ENCODE data around the gene CKS1B.

Gene CKS1B

DNA sequence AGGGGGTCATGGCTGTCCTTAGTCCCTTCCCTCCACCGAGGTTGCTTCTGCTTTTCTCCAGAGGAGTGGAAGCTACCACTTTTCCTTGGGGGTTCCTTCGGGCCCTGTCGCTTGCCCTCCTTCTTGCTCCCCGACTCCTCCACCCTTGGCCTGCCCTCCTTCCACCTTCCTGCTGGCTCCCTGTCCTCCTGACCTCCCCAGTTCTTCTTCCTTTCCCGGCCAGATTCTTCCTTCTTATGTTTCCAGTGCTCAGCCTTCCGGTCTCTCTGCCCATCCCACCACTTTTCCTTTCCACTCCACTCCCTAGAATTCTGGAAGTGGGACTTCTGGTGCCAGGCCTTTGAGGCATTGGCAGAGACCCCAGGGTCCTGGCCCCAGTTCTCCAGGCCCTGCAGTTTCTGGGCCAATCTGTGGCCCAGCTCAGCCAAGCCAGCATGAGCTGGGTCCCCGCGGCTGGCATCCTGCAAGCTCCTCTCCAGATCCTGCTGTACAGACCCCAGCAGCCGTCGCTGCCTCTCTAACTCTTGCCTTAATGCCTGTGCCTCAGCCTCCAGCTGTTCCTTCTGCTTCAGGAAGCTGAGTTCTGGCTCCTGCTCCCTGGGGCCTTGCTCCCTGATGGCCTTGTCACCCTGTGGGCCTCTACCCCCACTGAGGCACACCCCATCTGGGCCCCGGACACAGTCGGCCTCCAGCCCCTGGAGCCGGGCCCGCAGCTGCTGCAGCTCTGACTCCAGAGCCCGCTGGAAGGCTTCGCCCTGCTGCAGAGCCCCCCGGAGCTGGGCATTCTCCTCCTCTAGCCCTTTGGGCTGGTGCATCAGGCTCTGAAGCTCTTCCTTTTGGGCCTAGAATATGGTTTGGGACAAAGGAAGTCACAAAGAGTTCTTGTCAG, 28.3 kb upstream of the CKS1B start:
- no peak for DNase-seq

DNA sequence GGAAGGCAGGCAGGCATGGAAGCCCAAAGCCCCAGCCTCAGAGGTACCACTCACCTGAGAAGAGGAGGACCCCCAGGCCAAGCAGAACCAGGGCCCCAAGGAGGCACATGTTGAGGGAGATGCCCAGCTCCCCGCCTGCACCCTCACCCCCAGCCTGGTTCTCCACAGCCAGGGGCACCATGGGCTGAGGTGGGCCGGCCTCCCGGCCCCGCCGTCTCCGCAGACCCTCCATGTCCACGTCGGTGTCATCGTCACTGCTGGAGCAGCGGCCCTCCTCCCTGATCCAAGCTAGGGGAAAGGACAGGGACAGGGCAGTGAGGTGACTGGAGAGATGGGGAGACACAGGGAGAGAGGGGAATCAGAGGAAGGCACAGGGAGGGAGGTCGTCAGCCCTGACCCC, 26.4 kb upstream of the CKS1B start:
- no peak for DNase-seq

DNA sequence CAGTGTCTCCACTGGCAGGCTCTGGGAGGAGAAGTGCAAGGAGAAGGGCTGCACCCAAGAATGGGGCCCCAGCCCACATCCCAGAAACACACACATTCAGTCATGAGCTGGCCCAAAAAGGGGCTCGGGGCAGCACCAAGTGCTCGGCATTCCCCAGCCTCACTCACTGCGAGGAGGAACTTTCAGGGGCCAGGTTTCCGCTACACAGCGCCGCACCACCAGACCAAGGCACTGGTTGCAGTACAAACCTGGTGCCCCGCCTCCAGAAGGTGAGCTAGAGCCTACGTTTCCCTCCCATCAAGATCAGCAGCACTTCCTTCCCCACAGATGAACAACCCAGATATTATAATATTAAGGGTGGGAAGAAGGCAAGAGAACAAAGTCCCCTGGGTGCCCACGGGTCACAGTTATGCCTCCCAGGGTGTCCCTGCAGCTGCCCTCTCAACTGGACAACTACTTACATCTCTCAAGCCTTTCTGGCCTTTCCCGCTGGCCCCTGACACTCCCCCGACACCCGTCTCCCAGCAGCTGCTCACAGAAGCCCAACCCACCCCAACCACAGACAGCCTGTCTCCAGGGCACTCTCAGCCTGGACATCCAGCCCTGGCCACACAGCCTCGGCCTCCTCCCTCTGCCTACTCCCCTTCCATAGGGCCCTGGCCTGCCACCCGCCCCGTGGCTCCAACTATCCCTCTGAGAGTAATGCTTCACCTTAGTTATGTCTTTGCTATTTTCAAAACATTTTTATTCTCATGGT, 22.4 kb upstream of the CKS1B start:
- no peak for DNase-seq

DNA sequence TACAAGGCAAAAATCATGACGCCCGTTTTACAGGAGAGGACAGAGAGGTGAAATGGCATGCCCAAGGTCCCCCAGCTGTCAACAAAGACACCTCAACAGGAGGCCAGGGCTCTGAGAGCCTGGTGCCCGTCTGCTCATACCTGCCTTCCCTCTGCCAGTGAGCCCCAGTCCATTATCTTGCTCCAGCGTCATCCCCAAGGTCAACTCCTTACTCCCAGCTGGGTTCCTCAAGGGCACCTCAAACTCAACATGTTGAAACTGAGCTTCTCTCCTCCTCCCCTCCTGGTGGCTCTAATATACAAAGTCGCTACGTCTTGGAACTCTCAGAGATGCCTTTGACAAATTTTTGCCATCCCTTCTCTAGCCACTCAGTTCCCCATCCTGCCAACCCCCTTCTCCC, 21.8 kb upstream of the CKS1B start:
- DNase-seq, result no peak

DNA sequence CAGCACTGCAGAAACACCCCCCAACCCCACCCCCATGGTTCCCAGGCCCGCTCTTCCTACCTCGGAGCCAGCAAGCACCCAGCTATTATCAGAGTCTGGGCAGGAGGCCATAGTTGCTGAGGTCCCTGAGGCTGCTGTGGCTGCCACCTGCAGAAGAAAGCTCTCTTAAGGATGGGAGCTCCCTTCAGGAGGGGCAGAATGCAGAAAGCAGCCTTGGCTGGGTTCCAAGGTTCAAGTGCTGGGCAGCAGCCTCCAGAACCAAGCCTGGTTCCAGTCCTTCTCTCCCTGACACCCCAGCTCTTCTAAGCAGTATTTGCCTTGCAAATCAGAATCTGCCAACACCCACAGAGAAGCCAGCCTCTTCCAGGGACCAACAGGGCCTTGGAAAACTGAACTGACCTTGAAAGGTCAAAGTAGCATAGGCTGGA, 20.9 kb upstream of the CKS1B start:
- DNase-seq, result no peak

DNA sequence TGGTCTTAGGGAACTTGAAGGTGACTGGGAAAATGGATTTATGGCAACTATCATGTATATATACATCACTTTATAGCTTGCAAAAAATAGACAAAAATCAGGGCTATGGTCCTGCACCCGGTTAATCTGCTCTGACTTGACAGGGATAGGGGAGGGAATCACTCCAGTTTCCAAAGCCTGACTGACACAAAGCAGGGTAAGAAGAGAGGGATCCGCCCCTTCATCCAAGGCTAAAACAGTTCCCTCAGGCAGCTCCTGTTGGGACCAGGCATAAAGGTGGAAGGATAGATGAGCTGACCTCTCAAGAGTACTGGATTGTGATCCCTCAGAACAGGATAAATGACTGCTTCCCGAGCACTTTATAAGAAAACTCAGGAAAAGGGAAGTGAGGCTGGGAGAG, 19.9 kb upstream of the CKS1B start:
- DNase-seq, result no peak

DNA sequence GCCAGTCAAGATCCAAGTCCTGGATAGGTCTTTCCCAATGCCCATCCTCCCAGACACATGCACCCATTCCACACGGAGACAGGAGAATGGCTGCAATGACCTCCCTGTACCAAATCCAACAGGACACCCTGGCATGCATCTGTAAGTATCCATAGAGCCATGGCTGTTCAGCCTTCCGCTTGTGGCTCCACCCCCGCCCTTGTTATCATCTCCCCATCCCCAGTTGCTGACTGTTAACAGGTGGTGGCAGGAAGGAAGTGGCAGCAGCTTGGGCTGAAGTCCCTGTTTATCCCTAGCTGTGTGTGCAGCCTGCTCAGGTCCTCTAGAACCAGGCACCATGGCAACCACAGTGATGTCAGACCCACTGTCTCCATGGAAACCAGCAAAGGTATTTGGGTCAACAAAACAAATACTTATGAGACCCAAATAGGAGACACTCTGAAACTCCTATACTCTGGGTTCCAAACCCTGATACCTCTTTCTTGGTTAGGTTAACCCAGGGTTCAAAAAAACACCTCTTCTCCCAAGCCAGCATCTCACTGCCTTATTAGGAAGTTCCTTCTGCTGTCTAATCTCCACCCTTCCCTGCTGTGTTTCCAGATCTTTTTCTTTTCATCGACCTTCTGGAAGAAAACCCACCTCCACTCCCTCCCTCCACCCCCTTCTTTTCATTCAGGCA, 19.3 kb upstream of the CKS1B start:
- no peak for DNase-seq

DNA sequence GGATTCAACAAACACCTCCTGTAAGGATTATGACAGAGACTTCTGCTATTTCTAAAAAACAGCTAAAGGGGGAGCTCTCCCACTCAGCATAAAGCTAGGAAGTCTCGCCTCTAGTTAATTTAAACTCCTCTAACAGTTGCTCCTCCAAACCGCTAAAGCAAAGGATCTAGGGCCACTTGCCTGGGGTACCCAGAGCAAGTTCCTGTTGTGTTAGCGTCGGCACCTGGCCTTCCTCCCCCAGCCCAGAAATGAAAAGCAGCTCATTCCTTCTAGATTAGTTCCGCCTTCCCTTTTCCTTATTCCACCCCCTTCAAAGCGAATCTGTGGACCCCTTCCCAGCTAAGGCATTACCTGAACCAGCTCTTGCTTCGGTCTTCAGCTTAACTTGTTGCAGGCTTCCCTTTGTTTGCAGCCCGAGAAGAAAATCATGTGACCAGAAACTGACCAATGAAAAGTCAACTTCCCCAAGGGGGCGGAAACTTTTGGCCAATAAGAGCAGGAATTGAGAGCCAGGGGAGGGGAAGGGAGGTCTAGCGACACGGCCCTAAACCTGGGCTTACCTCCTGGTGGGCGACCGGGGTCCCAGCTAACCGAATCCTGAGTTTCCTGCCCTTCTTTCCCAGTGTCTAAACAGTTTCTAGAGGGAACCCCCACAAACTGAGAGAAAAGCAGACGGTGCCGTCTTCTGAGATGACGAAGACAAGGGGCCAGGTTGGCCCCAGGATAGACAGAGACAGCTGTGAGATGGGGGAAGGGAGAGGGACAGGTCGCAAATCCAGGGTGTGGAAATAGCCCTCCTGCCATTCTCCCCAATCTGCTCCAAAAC, 18.6 kb upstream of the CKS1B start, which contains the start of gene PBXIP1:
Gene PBXIP1, minus strand, starts transcription at position 382 of the 826 bp plus-strand sequence. CDS start 2,378 bp downstream, outside the sequence.
- DNase-seq, result peak; percentile 74

DNA sequence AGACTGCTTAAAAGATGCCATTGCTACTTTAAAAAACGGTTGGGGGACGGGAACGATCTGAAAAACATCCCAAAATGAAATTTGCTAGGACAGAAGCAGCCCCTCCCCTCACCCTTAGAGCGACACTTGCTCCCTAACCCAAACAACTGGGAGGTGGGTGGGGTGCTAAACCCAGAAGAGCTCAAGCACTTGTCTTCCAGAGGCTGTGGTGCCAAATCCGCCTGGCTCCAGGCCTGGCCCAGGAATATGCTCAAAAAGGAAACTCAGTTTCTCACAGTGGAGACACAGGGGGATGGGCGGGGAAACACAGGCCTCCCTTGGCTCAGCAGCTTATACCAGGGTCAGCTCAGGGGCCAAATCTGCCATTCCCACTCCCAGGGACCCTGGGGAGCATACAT, 17.9 kb upstream of the CKS1B start:
- no peak for DNase-seq

DNA sequence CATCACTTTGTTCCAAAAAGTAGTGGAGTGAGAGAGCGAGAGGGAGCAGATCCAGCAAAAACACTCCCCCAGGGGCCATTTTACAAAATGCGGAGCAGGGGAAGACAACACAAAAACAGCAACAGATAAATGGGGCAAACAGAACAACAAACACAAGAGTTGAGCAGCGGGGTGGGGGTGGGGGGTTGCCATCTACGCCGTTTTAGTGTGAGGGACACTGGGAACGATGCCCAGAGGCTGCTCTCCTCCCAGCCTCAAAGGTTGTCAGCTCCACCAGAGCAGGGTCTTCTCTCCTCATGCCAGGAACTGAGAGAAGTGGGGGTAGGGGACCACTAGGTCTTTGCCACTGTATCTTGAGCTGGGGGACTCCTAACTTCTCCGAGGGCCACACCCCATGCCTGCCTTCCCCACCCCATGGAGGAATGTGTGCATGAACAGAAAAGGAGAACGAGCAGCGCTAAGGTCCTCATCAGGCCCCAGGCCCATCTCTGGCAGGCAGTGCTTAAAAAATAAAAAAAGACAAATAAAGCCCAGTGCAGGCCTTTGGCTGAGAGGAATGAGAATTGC, 17.3 kb upstream of the CKS1B start:
- no peak for DNase-seq

DNA sequence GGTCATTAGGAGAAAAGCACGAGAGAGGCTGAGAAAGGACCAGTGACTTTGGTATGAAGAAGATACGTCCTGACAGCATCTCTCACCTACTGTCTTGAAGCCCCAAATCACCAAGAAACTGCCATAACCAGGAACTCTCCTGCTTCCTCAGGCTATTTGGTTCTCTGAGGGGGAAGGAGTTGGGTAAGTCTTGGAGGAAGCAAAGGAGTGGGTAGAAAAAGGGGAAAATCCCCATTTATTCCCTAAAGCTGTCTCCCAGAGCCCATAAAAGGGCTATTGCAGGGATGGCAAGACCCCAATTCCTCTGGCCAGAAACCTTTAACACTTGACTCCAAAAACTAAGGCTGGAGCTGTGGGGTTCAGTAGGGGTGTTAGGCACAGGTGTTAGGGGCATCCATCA, 16.4 kb upstream of the CKS1B start:
- DNase-seq, result no peak

DNA sequence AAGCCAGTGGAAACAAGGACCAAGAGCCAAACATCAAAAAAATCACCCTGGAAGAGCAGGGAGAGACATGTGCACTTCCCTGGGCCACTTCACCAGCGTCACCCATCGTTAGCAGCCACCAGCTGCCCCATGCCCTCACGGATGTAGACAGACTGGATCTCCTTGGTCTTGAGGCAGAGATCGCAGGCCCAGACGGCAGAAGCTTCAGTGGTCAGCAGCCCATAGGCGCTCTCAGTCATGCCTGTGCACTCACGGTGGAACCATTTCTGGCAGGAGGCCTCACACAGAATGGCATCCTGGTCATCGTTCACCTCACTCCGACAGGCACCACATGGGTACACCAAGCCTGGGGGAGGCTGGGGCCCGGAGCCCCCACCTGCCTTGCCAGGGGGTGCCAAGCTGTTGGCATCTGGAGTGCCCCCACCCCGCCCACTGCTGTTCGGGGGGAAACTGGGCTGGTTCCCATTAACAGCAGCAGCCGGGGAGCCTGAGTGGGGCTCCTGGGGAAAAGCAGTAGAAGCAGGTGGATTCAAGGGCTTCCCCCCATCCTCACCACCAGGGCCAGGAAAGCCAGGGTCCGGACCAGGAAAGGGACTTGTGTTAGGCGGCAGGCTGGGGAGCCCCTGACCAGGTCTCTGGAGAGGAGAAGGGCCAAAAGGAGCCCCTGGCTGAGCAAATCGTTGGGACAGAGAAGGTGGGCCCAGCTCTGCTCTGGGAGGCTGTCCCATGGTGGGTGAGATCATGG, 15.6 kb upstream of the CKS1B start:
- no peak for DNase-seq

DNA sequence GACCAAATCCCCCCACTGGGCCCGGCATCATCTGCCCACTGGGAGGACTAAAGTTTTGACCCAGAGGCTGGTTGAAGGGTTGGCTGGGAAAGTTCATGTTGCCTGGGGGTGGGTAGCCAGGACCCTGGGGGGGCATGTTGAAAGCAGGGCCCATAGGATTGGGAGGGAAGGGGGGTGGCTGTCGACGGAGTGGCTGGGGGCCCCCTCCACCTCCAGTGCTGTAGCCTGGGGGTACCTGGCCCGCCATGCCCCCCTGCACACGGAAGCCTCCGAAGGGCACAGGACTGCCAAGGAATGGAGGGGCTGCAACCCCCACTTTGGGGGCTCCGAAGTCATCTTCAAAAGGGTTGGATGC, 15.1 kb upstream of the CKS1B start:
- no peak for DNase-seq

DNA sequence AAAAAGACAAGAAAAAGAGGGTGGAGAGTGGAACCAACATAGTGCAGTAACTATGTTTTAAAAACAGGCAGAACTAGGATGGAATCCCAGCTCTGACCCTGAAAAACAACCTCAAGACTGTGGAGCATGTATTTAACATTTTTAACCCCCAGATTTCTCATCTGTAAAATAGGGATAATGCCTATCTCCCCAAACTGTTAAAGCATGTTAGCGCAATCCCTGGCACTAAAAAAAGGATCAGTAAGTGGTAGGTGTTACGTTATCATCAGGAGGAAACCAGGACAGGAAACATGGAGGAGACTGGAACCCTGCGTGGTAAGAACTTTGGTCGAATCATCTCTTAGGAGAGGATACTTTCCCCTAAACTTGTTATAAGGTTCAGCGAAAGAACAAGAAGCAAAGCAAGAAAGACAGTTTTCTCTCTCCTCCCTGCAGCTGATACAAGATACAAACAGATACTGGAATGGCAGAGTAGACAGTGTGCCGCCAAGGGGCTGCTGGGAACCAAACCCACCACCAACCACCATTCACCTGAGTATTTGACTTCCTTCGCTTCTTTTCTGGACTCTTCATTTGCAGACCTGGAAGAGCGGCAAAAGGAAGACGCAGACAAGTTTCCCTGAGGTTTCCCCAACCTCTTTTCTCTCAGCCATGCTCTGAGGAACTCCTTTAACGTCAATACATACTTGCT, 13.9 kb upstream of the CKS1B start:
- no peak for DNase-seq

DNA sequence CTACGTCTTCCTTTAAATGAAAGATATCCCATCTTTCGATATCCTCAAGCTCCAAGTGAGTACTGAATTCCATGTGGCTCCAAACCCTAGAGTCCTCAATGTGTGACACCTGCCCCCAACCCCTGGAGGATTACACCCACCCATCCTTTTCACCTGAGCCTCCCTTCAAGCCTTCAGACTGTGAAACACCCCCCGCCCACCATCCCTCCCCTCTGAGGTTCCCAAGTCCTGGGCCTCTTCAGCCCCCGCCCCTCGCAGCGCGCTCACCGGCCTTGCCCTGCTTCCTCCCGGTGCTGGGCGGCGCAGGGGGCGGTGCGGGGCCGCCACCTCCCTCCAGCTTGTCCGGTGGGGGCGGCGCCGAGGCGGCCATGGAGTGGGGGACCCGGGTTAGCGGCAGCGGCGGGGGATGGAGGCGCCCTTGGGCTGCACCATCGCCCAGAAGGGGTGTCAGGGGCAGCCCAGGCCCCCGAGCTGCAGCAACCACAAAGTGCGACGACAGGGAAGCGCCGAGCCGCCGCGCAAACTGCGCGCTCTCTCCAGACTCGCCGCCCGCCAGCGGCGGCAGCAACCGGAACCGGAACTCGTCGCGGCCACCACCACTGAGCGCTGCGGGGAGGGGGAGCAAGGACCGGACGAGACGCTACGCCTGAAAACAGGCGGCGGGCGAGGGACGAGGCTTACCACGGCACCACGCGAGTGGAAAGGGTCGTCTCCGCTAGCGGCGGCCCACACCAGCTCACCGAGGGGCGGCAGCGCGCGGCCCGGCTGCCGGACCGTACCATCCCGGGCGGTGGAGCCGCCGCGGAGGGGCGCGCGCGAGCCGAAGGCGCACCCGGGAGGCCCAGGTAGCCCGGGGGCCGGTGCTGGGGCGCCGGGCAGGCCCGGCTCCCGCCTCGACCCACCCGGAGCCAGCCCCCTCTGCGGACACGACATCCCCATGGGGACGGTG, 13.0 kb upstream of the CKS1B start, which contains the start of gene PYGO2:
Gene PYGO2, minus strand, starts transcription at position 576 of the 949 bp plus-strand sequence. Its CDS starts 206 bp downstream, at position 370.
- DNase-seq, result peak; percentile 29

DNA sequence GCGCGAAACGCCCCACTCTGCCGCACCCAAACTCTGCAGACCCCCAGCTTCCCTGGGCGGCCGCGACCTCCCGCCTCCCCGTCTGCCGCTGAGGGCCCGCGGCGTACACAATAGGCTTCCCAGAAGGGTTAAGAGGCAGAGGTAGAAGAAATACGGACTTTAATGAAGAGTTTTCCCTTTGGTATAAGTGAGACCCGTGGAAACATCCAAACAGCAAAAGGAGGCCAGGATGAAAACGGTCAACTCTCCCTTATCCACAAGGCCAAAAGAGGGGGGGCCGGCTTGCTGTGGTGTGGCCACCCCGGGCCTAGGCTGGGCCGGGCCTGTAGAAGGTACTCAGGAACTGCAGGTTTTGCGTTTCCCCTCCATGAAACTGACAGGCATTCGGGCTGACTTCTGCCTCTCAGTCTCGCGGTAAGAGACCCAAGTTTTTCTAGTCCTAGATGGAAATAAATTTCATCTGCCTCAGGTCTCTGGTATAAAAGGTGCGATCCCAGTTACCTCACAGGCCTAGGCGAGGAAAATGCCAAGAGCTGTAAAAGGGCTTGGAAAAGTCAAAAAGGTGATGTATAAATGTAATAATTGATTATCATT, 12.2 kb upstream of the CKS1B start:
- no peak for DNase-seq

DNA sequence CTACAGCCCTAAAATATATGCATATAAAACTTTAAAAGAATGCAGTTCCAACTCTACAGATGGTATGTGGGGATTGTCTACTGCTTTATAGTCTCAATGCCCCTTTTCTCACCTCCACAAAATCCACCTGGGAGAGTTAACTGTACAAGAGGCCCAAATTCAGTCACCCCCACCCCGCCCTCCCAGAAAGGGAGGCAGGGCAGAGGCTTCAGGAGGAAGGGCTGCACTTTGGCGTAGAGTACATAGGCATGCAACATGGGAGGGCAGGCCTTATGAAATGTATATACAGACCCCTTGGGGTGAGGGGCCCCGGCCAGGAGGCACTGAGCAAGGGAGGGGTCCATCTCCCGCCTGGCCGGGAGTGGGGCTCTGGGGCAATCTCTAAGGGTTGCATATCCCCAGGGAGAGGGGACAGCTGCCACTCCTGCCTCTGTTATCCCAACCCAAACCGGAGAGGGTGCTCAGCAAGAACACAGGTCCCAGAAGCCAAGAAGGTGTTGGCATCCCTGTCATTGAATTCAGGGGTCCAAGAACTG, 11.6 kb upstream of the CKS1B start:
- no peak for DNase-seq

DNA sequence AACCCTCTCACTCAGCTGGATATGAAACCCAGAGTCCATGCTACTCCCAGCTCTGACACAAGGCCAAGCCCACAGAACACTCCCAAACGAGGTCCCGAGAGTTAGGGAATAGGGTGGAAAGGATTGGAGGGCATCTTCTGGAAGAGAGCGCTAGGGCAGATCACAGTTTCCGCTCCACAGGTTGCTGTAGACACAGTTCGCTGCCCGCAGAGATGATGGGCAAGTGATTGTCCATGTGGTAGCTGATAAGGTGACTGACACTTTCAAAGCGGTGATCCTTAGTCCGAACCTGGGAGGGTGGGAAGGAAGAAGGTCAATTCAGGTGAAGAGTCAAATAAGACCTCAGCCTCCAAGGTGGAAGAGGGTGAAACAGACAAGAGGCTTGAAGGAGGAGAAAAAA, 10.8 kb upstream of the CKS1B start:
- no peak for DNase-seq

DNA sequence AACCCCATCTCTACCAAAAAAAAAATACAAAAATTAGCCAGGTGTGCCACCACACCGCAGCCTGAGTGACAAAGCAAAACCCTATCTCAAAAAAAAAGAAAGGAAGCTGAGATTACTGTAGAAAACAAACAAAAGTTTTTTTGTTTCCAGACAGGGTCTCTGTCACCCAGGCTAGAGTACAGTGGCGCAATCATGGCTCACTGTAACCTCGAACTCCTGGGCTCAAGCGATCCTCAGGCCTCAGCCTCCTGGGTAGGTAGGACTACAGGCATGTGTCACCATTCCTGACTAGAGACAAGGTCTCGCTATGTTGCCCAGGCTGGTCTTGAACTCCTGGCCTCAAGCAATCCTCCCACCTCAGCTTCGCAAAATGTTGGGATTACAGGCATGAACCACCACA, 10.1 kb upstream of the CKS1B start:
- no peak for DNase-seq
